ENCODE data around the gene YARS1.

Gene YARS1

DNA sequence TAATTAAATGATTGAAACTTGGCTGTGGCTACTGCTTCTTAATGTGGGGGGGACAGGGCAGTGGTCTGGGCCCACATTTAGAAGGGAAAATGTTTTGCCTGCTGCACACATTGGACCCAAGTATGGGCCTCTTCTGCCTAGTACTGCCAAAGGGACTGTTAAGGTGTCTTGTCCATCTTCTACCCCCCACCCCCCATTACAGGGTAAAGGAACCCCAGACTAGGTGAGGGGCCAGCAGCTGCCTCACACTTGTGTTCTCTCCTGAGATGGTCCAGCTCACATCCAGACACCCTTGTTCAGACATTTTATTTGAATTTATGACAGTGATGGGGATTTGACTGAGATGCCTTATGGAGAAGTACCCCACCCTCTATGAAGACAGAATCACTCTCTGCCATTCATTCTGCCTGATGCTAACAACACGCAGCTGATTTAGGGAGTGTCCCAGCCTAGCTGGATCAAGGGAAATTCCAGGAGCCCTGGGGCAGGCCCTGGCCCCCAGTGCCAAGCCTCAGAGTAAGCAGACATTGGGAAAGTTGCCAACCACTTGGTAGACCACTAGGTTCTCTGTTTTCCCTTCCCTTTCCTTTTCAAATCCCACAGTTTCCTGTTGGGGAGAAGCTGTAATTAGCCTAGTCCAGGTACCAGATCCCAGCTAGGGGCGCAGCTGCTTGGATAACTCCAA lies 42.1 kb downstream of the YARS1 start:
- H3K9ac ChIP-seq (ENCODE audit: insufficient read length, low read depth): no peak overlapping the region
- no peak for DNase-seq (ENCODE audit: low read depth, low spot score)
- H3K36me3 ChIP-seq (ENCODE audit: insufficient read depth, insufficient read length, low read length): peaks cover 81% of the 10 kb centered on the region
- TF ChIP-seq ZNF274 (IDR thresholded peaks at IDR 0.05; ENCODE audit: low read depth, low read length): no peak
- TF ChIP-seq YY1 (IDR thresholded peaks at IDR 0.05; ENCODE audit: insufficient read depth, insufficient read length): no peak
- TF ChIP-seq SUZ12 (IDR thresholded peaks at IDR 0.05; ENCODE audit: extremely low read depth, insufficient read depth, insufficient read length): no peak
- H3K9me3 ChIP-seq (ENCODE audit: insufficient read depth, low read length): no peaks in the 10 kb centered on the region
- H3K27me3 ChIP-seq (ENCODE audit: insufficient read depth, insufficient read length): no peaks in the 10 kb centered on the region
- H3K4me1 ChIP-seq (ENCODE audit: insufficient read depth, insufficient read length): peaks cover 31% of the 10 kb centered on the region
- H3K4me3 ChIP-seq (ENCODE audit: insufficient read length, low read depth): no peak overlapping the region

DNA sequence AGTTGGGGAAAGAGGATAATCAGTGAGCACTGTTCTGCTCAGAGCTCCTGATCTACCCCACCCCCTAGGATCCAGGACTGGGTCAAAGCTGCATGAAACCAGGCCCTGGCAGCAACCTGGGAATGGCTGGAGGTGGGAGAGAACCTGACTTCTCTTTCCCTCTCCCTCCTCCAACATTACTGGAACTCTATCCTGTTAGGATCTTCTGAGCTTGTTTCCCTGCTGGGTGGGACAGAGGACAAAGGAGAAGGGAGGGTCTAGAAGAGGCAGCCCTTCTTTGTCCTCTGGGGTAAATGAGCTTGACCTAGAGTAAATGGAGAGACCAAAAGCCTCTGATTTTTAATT lies 42.7 kb downstream of the YARS1 start:
- no peak for DNase-seq (ENCODE audit: low read depth, low spot score)
- TF ChIP-seq SUZ12 (IDR thresholded peaks at IDR 0.05; ENCODE audit: extremely low read depth, insufficient read depth, insufficient read length) (no peak), ZNF274 (IDR thresholded peaks at IDR 0.05; ENCODE audit: low read depth, low read length) (no peak), YY1 (IDR thresholded peaks at IDR 0.05; ENCODE audit: insufficient read depth, insufficient read length) (no peak)
- Histone ChIP-seq H3K9ac (ENCODE audit: insufficient read length, low read depth) (no peak overlapping the region), H3K4me1 (ENCODE audit: insufficient read depth, insufficient read length) (peaks cover 38% of the 10 kb centered on the region), H3K9me3 (ENCODE audit: insufficient read depth, low read length) (no peaks in the 10 kb centered on the region), H3K4me3 (ENCODE audit: insufficient read length, low read depth) (no peak overlapping the region), H3K36me3 (ENCODE audit: insufficient read depth, insufficient read length, low read length) (peaks cover 80% of the 10 kb centered on the region), H3K27me3 (ENCODE audit: insufficient read depth, insufficient read length) (no peaks in the 10 kb centered on the region)

DNA sequence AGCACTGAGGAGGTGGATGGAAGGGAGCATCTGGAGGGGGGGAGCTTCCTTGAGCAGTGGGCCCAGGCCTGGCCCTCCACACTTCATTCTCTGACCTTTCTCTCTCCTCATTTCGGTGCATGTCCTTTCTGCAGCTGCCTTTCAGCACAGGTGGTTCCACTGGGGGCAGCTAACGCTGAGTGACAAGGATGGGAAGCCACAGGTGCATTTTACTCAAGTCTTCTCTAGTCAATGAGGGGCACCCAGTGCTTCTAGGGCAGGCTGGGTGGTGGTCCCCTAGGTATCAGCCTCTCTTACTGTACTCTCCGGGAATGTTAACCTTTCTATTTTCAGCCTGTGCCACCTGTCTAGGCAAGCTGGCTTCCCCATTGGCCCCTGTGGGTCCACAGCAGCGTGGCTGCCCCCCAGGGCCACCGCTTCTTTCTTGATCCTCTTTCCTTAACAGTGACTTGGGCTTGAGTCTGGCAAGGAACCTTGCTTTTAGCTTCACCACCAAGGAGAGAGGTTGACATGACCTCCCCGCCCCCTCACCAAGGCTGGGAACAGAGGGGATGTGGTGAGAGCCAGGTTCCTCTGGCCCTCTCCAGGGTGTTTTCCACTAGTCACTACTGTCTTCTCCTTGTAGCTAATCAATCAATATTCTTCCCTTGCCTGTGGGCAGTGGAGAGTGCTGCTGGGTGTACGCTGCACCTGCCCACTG lies 43.2 kb downstream of the YARS1 start:
- no peak overlapping the region for H3K9ac ChIP-seq (ENCODE audit: insufficient read length, low read depth)
- no peaks in the 10 kb centered on the region for H3K9me3 ChIP-seq (ENCODE audit: insufficient read depth, low read length)
- no peak overlapping the region for H3K4me3 ChIP-seq (ENCODE audit: insufficient read length, low read depth)
- DNase-seq (ENCODE audit: low read depth, low spot score): no peak
- H3K36me3 ChIP-seq (ENCODE audit: insufficient read depth, insufficient read length, low read length): peaks cover 80% of the 10 kb centered on the region
- peaks cover 39% of the 10 kb centered on the region for H3K4me1 ChIP-seq (ENCODE audit: insufficient read depth, insufficient read length)
- TF ChIP-seq SUZ12 (IDR thresholded peaks at IDR 0.05; ENCODE audit: extremely low read depth, insufficient read depth, insufficient read length) (no peak), ZNF274 (IDR thresholded peaks at IDR 0.05; ENCODE audit: low read depth, low read length) (no peak), YY1 (IDR thresholded peaks at IDR 0.05; ENCODE audit: insufficient read depth, insufficient read length) (no peak)
- no peaks in the 10 kb centered on the region for H3K27me3 ChIP-seq (ENCODE audit: insufficient read depth, insufficient read length)

DNA sequence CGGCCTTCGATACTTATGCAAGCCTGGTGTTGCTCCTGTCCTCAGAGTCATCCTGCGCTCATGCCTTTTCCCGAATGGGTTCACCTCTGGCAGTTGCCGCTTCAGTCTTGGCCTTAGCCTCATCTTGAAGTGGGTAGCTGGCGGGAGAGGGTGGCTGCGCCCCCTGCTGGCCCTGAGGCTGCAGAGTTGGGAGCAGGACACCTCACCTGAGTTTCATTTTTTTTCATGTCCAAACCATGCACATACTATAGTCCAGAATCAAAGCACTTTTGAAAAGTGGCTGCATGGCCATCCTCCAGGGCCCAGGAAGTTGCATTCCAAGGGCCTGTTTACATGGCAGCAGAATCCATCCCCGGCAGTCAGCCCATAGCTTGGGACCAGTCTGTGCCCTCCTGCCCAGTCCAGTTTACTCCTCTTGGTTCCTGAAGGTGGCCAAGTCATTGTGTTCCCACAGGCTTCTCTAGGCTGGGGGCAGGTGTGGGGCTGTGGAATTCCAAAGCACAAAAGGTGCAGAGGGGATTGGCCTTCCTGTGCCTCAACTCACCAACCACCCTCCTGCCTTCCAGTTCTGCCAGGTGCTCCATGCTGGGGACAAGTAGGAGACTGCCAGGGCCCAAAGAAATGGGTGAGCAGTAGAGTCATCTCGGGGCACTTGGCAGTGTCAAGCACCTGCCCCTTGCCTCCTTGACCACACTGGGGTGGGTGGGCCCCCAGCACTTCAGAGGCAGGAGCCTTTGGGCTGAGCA lies 44.0 kb downstream of the YARS1 start:
- peaks cover 40% of the 10 kb centered on the region for H3K4me1 ChIP-seq (ENCODE audit: insufficient read depth, insufficient read length)
- H3K9ac ChIP-seq (ENCODE audit: insufficient read length, low read depth): no peak overlapping the region
- no peak overlapping the region for H3K4me3 ChIP-seq (ENCODE audit: insufficient read length, low read depth)
- TF ChIP-seq ZNF274 (IDR thresholded peaks at IDR 0.05; ENCODE audit: low read depth, low read length): no peak
- no peak for TF ChIP-seq SUZ12 (IDR thresholded peaks at IDR 0.05; ENCODE audit: extremely low read depth, insufficient read depth, insufficient read length)
- TF ChIP-seq YY1 (IDR thresholded peaks at IDR 0.05; ENCODE audit: insufficient read depth, insufficient read length): no peak
- H3K9me3 ChIP-seq (ENCODE audit: insufficient read depth, low read length): no peaks in the 10 kb centered on the region
- no peaks in the 10 kb centered on the region for H3K27me3 ChIP-seq (ENCODE audit: insufficient read depth, insufficient read length)
- DNase-seq (ENCODE audit: low read depth, low spot score): peak; percentile 86
- H3K36me3 ChIP-seq (ENCODE audit: insufficient read depth, insufficient read length, low read length): peaks cover 84% of the 10 kb centered on the region

DNA sequence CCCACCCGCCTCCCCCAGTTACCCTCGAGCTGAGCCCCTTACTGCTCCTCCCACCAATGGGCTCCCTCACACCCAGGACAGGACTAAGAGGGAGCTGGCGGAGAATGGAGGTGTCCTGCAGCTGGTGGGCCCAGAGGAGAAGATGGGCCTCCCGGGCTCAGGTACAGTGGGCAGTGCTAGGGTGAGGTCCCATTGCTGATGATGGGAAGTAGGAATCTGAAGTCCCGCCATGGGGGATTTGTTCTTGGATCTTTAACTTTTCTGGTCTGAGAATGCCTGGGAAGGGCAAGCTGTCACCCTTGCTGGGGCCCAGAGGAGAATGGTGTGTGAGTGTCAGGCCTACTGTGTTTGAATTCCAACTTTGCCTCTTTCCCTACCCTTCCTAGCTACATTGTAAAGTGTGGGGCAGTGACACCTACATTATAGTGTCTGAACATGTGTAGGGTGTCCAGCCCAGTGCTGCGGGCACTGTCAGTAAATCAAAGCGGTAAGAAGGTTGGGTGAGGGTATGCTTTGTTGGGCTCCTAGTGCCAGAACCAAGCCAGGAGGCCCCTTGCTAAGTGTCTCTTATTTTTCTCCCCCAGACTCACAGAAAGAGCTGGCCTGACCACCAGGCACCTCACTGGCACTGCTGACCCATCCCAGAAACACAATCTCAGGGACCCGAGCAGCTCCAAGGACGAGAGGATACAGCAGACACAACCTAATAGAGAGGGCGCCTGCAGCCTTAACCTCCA lies 44.7 kb downstream of the YARS1 start:
- H3K27me3 ChIP-seq (ENCODE audit: insufficient read depth, insufficient read length): no peaks in the 10 kb centered on the region
- H3K9ac ChIP-seq (ENCODE audit: insufficient read length, low read depth): no peak overlapping the region
- peaks cover 84% of the 10 kb centered on the region for H3K36me3 ChIP-seq (ENCODE audit: insufficient read depth, insufficient read length, low read length)
- H3K4me1 ChIP-seq (ENCODE audit: insufficient read depth, insufficient read length): peaks cover 46% of the 10 kb centered on the region
- no peak overlapping the region for H3K4me3 ChIP-seq (ENCODE audit: insufficient read length, low read depth)
- no peaks in the 10 kb centered on the region for H3K9me3 ChIP-seq (ENCODE audit: insufficient read depth, low read length)
- DNase-seq (ENCODE audit: low read depth, low spot score): no peak
- TF ChIP-seq YY1 (IDR thresholded peaks at IDR 0.05; ENCODE audit: insufficient read depth, insufficient read length) (no peak), ZNF274 (IDR thresholded peaks at IDR 0.05; ENCODE audit: low read depth, low read length) (no peak), SUZ12 (IDR thresholded peaks at IDR 0.05; ENCODE audit: extremely low read depth, insufficient read depth, insufficient read length) (no peak)

DNA sequence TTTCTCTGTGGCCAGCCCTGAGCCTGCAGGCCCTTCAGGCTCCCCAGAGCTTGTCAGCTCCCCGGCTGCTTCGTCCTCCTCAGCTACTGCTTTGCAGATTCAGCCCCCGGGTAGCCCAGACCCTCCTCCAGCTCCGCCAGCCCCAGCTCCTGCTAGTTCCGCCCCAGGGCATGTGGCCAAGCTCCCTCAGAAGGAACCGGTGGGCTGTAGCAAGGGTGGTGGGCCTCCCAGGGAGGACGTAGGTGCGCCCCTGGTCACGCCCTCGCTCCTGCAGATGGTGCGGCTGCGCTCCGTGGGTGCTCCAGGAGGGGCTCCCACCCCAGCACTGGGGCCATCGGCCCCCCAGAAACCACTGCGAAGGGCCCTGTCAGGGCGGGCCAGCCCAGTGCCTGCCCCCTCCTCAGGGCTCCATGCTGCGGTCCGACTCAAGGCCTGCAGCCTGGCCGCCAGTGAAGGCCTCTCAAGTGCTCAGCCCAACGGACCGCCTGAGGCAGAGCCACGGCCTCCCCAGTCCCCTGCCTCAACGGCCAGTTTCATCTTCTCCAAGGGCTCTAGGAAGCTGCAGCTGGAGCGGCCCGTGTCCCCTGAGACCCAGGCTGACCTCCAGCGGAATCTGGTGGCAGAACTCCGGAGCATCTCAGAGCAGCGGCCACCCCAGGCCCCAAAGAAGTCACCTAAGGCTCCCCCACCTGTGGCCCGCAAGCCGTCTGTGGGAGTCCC lies 45.4 kb downstream of the YARS1 start:
- TF ChIP-seq ZNF274 (IDR thresholded peaks at IDR 0.05; ENCODE audit: low read depth, low read length) (no peak), SUZ12 (IDR thresholded peaks at IDR 0.05; ENCODE audit: extremely low read depth, insufficient read depth, insufficient read length) (no peak), YY1 (IDR thresholded peaks at IDR 0.05; ENCODE audit: insufficient read depth, insufficient read length) (no peak)
- Histone ChIP-seq H3K36me3 (ENCODE audit: insufficient read depth, insufficient read length, low read length) (peaks cover 88% of the 10 kb centered on the region), H3K27me3 (ENCODE audit: insufficient read depth, insufficient read length) (no peaks in the 10 kb centered on the region), H3K4me1 (ENCODE audit: insufficient read depth, insufficient read length) (peaks cover 53% of the 10 kb centered on the region), H3K9me3 (ENCODE audit: insufficient read depth, low read length) (no peaks in the 10 kb centered on the region), H3K4me3 (ENCODE audit: insufficient read length, low read depth) (no peak overlapping the region), H3K9ac (ENCODE audit: insufficient read length, low read depth) (peak overlapping the region; percentile 29)
- no peak for DNase-seq (ENCODE audit: low read depth, low spot score)
